Measurements from ENCODE around the gene ZFP36L1.

GRCh38 chr14:68808696-68809480, 16.0 kb upstream of the ZFP36L1 start:
- TF ChIP-seq CTCF (IDR thresholded peaks at IDR 0.05): no peak
- TF ChIP-seq ZFX (IDR thresholded peaks at IDR 0.05; ENCODE audit: borderline replicate concordance): no peak
